GM19468 (cell line): ENCODE data around the gene FAM180B.
"Not testable (repeated sequence)": the region's sequence is repeated elsewhere in the genome, so short reads cannot be mapped to it uniquely, and the experiment has no call there.

Experiments
- ATAC-seq: cut with Tn5 transposase; IDR thresholded peaks from one replicate; pipeline ENCODE4 v1.9.1; 2021; ENCODE audit warnings: mild to moderate bottlenecking, moderate library complexity, moderate number of reproducible peaks; ENCODE audit not compliant: unreplicated experiment; ENCODE audit errors: extremely low read depth

FAM180B gene, protein sequence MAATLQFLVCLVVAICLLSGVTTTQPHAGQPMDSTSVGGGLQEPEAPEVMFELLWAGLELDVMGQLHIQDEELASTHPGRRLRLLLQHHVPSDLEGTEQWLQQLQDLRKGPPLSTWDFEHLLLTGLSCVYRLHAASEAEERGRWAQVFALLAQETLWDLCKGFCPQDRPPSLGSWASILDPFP

GRCh38 chr11:47586098-47586855 is at the start of gene FAM180B:
Gene FAM180B (plus strand): TSS chr11:47586678. CDS start chr11:47586769, 91 bp downstream.
- no peak for ATAC-seq

DNA sequence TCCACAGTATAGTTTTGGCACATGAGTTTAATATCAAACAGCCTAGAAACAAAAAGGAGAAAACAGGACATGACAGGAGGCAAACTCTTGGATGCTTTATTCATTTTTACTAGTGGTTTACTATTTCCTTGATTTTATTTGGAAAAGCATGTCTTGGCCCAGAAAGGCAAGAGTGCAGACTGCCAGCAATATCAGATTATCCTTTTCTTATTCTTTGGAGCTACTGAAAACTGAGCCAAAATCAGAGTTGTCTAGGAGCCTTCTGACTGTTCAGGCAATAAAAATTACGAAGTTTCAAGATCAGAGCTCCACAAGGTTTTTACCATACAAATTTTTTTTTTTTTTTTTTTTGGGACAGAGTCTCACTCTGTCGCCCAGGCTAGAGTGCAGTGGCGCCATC is 49.6 kb upstream of the FAM180B start:
- ATAC-seq, result no peak

GRCh38 chr11:47538741-47539565 is 47.5 kb upstream of the FAM180B start:
- no peak for ATAC-seq

- no peak for ATAC-seq
Observed at GRCh38 chr11:47539681-47540039, 46.8 kb upstream of the FAM180B start.

GRCh38 chr11:47541070-47541469 is 45.4 kb upstream of the FAM180B start:
- no peak for ATAC-seq

DNA sequence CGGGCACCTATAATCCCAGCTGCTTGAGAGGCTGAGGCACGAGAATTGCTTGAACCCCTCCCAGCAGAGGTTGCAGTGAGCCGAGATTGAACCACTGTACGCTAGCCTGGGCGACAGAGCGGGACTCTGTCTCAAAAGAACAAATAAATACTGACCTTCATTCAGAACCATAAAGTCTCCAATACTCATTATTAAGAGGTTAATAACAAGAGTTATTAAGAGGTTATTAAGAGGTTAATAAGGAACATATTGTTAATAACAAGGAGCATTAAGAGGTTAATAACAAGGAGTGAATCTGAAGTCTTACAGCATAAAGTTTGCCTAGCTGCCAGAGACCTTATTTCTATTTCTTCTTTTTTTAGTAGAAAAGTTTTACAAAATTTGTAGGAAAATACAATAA is 41.2 kb upstream of the FAM180B start:
- ATAC-seq, result no peak

DNA sequence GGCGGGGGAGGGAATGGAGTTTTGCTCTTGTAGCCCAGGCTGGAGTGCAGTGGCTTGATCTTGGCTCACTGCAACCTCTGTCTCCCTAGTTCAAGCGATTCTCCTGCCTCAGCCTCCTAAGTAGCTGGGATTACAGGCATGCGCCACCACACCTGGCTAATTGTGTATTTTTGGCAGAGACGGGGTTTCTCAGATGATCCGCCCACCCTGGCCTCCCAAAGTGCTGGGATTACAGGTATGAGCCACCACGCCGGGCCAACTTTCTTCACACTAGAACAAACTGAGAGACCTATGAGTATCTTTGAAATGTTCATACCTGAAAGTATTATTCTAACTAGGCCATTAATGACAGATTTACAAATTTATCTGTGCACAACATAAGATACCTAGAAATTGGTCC is 40.2 kb upstream of the FAM180B start:
- ATAC-seq, result not testable (repeated sequence)

GRCh38 chr11:47550288-47551047 is 36.0 kb upstream of the FAM180B start:
- no peak for ATAC-seq

- no peak for ATAC-seq
Observed at GRCh38 chr11:47551086-47551485, 35.4 kb upstream of the FAM180B start.

- no peak for ATAC-seq
Observed at GRCh38 chr11:47552056-47552565, 34.4 kb upstream of the FAM180B start.

GRCh38 chr11:47552566-47553405 is 33.7 kb upstream of the FAM180B start, which contains the start of gene CELF1:
Gene CELF1 (minus strand): TSS chr11:47553132. CDS start chr11:47499523, 53,609 bp downstream.
- peak; percentile 94 for ATAC-seq

DNA sequence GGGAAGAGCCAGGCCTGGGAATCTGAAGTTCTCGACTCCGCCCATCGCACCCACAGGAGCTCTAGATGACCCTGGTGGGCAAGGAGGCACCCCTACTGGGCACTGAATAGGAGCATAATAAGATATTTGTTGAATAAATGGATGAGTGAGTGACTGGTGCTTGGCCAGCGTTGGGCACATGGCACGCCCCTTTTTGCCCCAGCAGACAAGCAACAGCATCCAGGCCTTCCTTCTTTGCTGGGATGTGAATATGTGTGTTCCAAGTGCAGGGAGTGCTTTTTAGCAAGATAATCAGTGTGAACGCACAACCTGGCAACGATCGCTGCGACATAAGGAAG is 33.1 kb upstream of the FAM180B start:
- no peak for ATAC-seq

- ATAC-seq, result not testable (repeated sequence)
Observed at GRCh38 chr11:47557004-47557403, 29.5 kb upstream of the FAM180B start.

- no peak for ATAC-seq
Observed at GRCh38 chr11:47558695-47559094, 27.8 kb upstream of the FAM180B start.

DNA sequence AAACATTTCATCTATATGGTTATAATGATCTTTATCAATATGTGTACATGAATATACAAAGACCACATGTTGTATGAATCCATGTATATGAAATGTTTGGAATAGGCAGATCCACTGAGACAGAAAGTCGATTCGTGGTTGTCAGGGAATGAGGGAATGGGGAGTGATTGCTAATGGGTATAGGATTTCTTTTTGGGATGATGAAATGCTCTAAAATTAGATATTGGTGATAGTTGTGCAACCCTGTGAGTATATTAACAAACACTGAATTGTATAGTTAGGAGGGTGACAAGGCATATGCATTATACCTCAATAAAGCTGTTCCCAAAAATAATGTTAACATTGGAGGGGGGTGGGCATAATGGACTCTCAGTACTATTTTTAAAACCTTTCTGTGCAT is 26.1 kb upstream of the FAM180B start:
- no peak for ATAC-seq

- ATAC-seq, result not testable (repeated sequence)
Observed at GRCh38 chr11:47562393-47562792, 24.1 kb upstream of the FAM180B start.

DNA sequence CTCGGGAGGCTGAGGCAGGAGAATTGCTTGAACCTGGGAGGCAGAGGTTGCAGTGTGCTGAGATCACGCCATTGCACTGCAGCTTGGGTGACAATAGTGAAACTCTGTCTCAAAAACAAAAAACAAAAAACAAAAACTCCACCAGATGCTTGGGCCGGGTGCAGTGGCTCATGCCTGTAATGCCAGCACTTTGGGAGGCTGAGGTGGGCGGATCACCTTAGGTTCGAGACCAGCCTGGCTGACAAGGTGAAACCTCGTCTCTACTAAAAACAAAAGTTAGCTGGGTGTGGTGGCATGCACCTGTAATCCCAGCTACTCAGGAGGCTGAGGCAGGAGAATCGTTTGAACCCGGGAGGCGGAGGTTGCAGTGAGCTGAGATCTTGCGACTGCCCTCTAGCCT is 22.1 kb upstream of the FAM180B start:
- not testable (repeated sequence) for ATAC-seq

- no peak for ATAC-seq
Observed at GRCh38 chr11:47564933-47565339, 21.5 kb upstream of the FAM180B start.
